H1 (cell line): ENCODE measurements around the gene LMOD2. TPM values are rescaled to one million over a fixed set of nuclear protein-coding genes. Genes with fewer than 3 reads are reported as not detected.

Experiments used
- CTCF ChIA-PET: fragments of 300-600 bp; sonication (Branson Sonifier 250); formaldehyde crosslinking; loops from one replicate; lab custom pipeline; 2021; ENCODE audit not compliant: partially characterized antibody; lab: Charles Lee
- POLR2A ChIA-PET: fragments of 300-600 bp; sonication (Branson Sonifier 250); formaldehyde crosslinking; loops from one replicate; lab custom pipeline; 2021; ENCODE audit warnings: inconsistent platforms; ENCODE audit not compliant: partially characterized antibody; lab: Charles Lee
- DNase-seq, 2 experiments: peaks; one replicate each; pipeline versions ENCODE4 v3.0.0 to v3.0.0-alpha.2; 2010 to 2022; ENCODE audit warnings: low spot score in 2 of 2, low read depth in 1 of 2, mixed read lengths in 1 of 2
- FAIRE-seq: peaks from 2 replicates; lab custom pipeline; 2011; peaks lifted over from hg19 to GRCh38; lab: Jason Lieb, UNC
- H2AFZ ChIP-seq: 2 replicates; pipeline ENCODE4 v1.8.1; 2012; ENCODE audit warnings: low read length, inconsistent platforms
- H2AK5ac ChIP-seq: 2 replicates; pipeline ENCODE4 v1.6.1; 2013; ENCODE audit warnings: low read depth, low read length
- H2BK120ac ChIP-seq: replicated peaks from 2 replicates; pipeline ENCODE3; 2013; ENCODE audit warnings: low read depth, low read length, inconsistent platforms
- H2BK12ac ChIP-seq: 2 replicates; pipeline ENCODE4 v1.6.1; 2013; ENCODE audit warnings: low read depth, low read length
- H2BK15ac ChIP-seq: 2 replicates; pipeline ENCODE4 v1.6.1; 2013; ENCODE audit warnings: low read length
- H2BK20ac ChIP-seq: 2 replicates; pipeline ENCODE4 v1.6.1; 2013; ENCODE audit warnings: low read length
- H2BK5ac ChIP-seq: 2 replicates; pipeline ENCODE4 v1.6.1; 2013; ENCODE audit warnings: low read depth, low read length
- H3K14ac ChIP-seq: 2 replicates; pipeline ENCODE4 v1.6.1; 2013; ENCODE audit warnings: inconsistent platforms; ENCODE audit not compliant: insufficient read length
- H3K18ac ChIP-seq: 2 replicates; pipeline ENCODE4 v1.6.1; 2013; ENCODE audit warnings: low read length; ENCODE audit errors: extremely low read depth
- H3K23ac ChIP-seq: 2 replicates; pipeline ENCODE4 v1.6.1; 2013; ENCODE audit warnings: inconsistent platforms; ENCODE audit not compliant: insufficient read length
- H3K23me2 ChIP-seq: 2 replicates; pipeline ENCODE4 v1.6.1; 2013; ENCODE audit warnings: low read depth, low read length
- H3K27ac ChIP-seq: 2 replicates; pipeline ENCODE4 v1.6.1; 2011; ENCODE audit warnings: low read depth, low read length, inconsistent platforms
- H3K27me3 ChIP-seq, 4 experiments: replicated peaks in 1 of 4; 1 replicate in 1 of 4; 2 replicates in 3 of 4; pipeline versions ENCODE4 v1.6.1 to v1.8.1; 2011 to 2013; ENCODE audit warnings: low read length in 3 of 4, mild to moderate bottlenecking in 3 of 4, inconsistent platforms in 2 of 4, mixed read lengths in 2 of 4, moderate library complexity in 1 of 4; ENCODE audit not compliant: control insufficient read depth in 3 of 4, insufficient read depth in 3 of 4; ENCODE audit errors: extremely low read depth in 1 of 4
- H3K36me3 ChIP-seq, 4 experiments: 2 replicates each; pipeline versions ENCODE4 v1.6.1 to v1.8.1; 2011 to 2013; ENCODE audit warnings: mild to moderate bottlenecking in 4 of 4, low read length in 3 of 4, moderate library complexity in 2 of 4, control low read depth in 1 of 4, inconsistent platforms in 1 of 4; ENCODE audit not compliant: insufficient read depth in 4 of 4, control insufficient read depth in 2 of 4
- H3K4ac ChIP-seq: replicated peaks from 2 replicates; pipeline ENCODE3; 2013; ENCODE audit warnings: low read length, low read depth, mixed read lengths, inconsistent platforms; ENCODE audit not compliant: insufficient read length
- H3K4me1 ChIP-seq, 4 experiments: replicated peaks in 1 of 4; 1 replicate in 1 of 4; 2 replicates in 3 of 4; pipeline versions ENCODE4 v1.6.1 to v1.8.1; 2011 to 2013; ENCODE audit warnings: low read length in 3 of 4, inconsistent platforms in 2 of 4, mixed read lengths in 1 of 4; ENCODE audit not compliant: insufficient read depth in 4 of 4, control insufficient read depth in 3 of 4
- H3K4me2 ChIP-seq, 2 experiments: 2 replicates each; pipeline versions ENCODE4 v1.6.1 to v1.8.1; 2011 to 2013; ENCODE audit warnings: low read depth in 2 of 2, low read length in 2 of 2, control low read depth in 1 of 2, inconsistent platforms in 1 of 2, mild to moderate bottlenecking in 1 of 2; ENCODE audit not compliant: insufficient read depth in 1 of 2
- H3K4me3 ChIP-seq, 4 experiments: fragments of 200-600, 300-600 bp in 1 of 4; sonication (generic), shearing (Covaris generic), sonication (Bioruptor Twin) in 1 of 4; 2 replicates each; pipeline versions ENCODE4 v1.5.1 to v1.8.1; 2011 to 2016; ENCODE audit warnings: low read length in 4 of 4, low read depth in 3 of 4, control low read depth in 2 of 4, inconsistent platforms in 2 of 4, mild to moderate bottlenecking in 2 of 4, mixed read lengths in 1 of 4, moderate library complexity in 1 of 4; ENCODE audit not compliant: insufficient read depth in 2 of 4; ENCODE audit errors: extremely low read depth in 1 of 4
- H3K56ac ChIP-seq: replicated peaks from 2 replicates; pipeline ENCODE3; 2013; ENCODE audit warnings: low read depth, mild to moderate bottlenecking, mixed read lengths, low read length, inconsistent platforms; ENCODE audit not compliant: insufficient read length
- H3K79me1 ChIP-seq: 2 replicates; pipeline ENCODE4 v1.6.1; 2013; ENCODE audit warnings: low read depth, low read length, control low read depth
- H3K79me2 ChIP-seq, 2 experiments: 2 replicates each; pipeline versions ENCODE4 v1.6.1 to v1.8.1; 2012 to 2013; ENCODE audit warnings: low read length in 2 of 2, mild to moderate bottlenecking in 2 of 2, inconsistent platforms in 1 of 2; ENCODE audit not compliant: insufficient read depth in 2 of 2, control insufficient read depth in 1 of 2
- H3K9ac ChIP-seq, 4 experiments: replicated peaks in 1 of 4; 1 replicate in 1 of 4; 2 replicates in 3 of 4; pipeline versions ENCODE4 v1.6.1 to v1.8.1; 2011 to 2013; ENCODE audit warnings: low read depth in 3 of 4, low read length in 3 of 4, control low read depth in 2 of 4, mild to moderate bottlenecking in 2 of 4, moderate library complexity in 2 of 4, inconsistent platforms in 1 of 4; ENCODE audit errors: extremely low read depth in 1 of 4
- H3K9me3 ChIP-seq, 2 experiments: 2 replicates each; pipeline versions ENCODE4 v1.6.1 to v1.8.1; 2012 to 2013; ENCODE audit warnings: mild to moderate bottlenecking in 2 of 2, moderate library complexity in 2 of 2, control low read depth in 1 of 2, inconsistent platforms in 1 of 2, low read depth in 1 of 2, low read length in 1 of 2, mixed read lengths in 1 of 2; ENCODE audit not compliant: insufficient read depth in 2 of 2
- H4K20me1 ChIP-seq, 2 experiments: replicated peaks in 1 of 2; 2 replicates each; pipeline versions ENCODE3 to v1.8.1; 2011 to 2013; ENCODE audit warnings: inconsistent platforms in 2 of 2, low read length in 2 of 2, mild to moderate bottlenecking in 1 of 2; ENCODE audit not compliant: insufficient read depth in 2 of 2, control insufficient read depth in 1 of 2
- H4K5ac ChIP-seq: 2 replicates; pipeline ENCODE4 v1.6.1; 2013; ENCODE audit warnings: low read length, low read depth, mixed read lengths, inconsistent platforms; ENCODE audit not compliant: insufficient read length
- H4K8ac ChIP-seq: 2 replicates; pipeline ENCODE4 v1.8.0; 2013; ENCODE audit warnings: mild to moderate bottlenecking, moderate library complexity, low read length, inconsistent platforms; ENCODE audit not compliant: insufficient read depth; ENCODE audit errors: extremely low read depth
- H4K91ac ChIP-seq: replicated peaks from 2 replicates; pipeline ENCODE3; 2013; ENCODE audit warnings: low read length, mixed read lengths, inconsistent platforms; ENCODE audit not compliant: insufficient read length
- ATF2 ChIP-seq: IDR thresholded peaks from 2 replicates; pipeline ENCODE4 v1.6.1; 2012; ENCODE audit warnings: low read length, inconsistent platforms
- CEBPB ChIP-seq: IDR thresholded peaks from 2 replicates; pipeline ENCODE4 v1.6.1; 2012; ENCODE audit warnings: low read depth, low read length
- WGBS, 2 experiments: shearing (Covaris generic) in 1 of 2; methylation state at CpG; one replicate each; pipeline versions ENCODE4 v1.1.6 to v1.1.7; 2013 to 2015; ENCODE audit warnings: low lambda C conversion rate in 2 of 2, mixed read lengths in 2 of 2, inconsistent platforms in 1 of 2, low coverage in 1 of 2, missing lambda C conversion rate in 1 of 2; ENCODE audit not compliant: insufficient replicate concordance in 2 of 2, insufficient coverage in 1 of 2, insufficient read length in 1 of 2; ENCODE audit errors: extremely low coverage in 1 of 2, missing lambda C conversion rate in 1 of 2; 5-methylcytosine and 5-hydroxymethylcytosine counted together
- polyA plus RNA-seq, 7 experiments: library from polyadenylated mRNA; depleted of rRNA in 3 of 7; stranded (reverse) in 5 of 7; unstranded in 2 of 7; fragments of >200 nt in 5 of 7; fragments of 200-250 nt in 2 of 7; gene quantifications; 1 replicate in 5 of 7; 2 replicates in 1 of 7; 4 replicates in 1 of 7; pipeline versions ENCODE4 v1.2.1 to v1.2.3, GENCODE V29; 2011 to 2013; ENCODE audit warnings: missing spikeins in 2 of 7, mixed read lengths in 2 of 7
- total RNA-seq: library from RNA; stranded (reverse); fragmentation: NEBNext Ultra II Directional; extraction: Animal tissue kit (Norgen Biotek cat#: 25700); gene quantifications from 2 replicates; pipeline ENCODE4 v1.2.1, GENCODE V29; 2021

The LMOD2 gene
- total and polyA plus RNA-seq, 2 of the 8 experiments (the other 6 are each of a cell fraction or from before 2014, with no cell fraction given): 0.03 to 0.22 TPM

- H4K8ac ChIP-seq: no peak overlapping the region
- H3K9ac ChIP-seq: no peak overlapping the region
- H3K4ac ChIP-seq: no peak overlapping the region
- H3K27ac ChIP-seq: no peak overlapping the region
- H2BK5ac ChIP-seq: no peak overlapping the region
- H3K56ac ChIP-seq: no peak overlapping the region
- H3K4me2 ChIP-seq: no peak overlapping the region
- no peaks in the 10 kb centered on the region for H3K36me3 ChIP-seq
- no peak overlapping the region for H4K91ac ChIP-seq
- TF ChIP-seq CEBPB (0 out of 2 replicates have a peak, but pooled peaks have one; percentile 12), ATF2 (no peak)
- H3K4me1 ChIP-seq: no peaks in the 10 kb centered on the region
- H3K9me3 ChIP-seq: no peaks in the 10 kb centered on the region
- WGBS, 2 experiments: 91% methylated on average over 6 of the region's 6 CpGs; no CpG with 5 or more reads in 1 of the 2 experiments
- no peaks in the 10 kb centered on the region for H3K27me3 ChIP-seq
- ChIA-PET CTCF (interaction anchor here (0.6 to 3.0 kb wide), 6 partner anchors 14 to 469 kb away, joined by 3 to 16 read pairs (median 3); no protein-coding TSS in a partner anchor), POLR2A (no interaction called here)
- no peak overlapping the region for H2BK20ac ChIP-seq
- peak overlapping the region; percentile 66 for H2AFZ ChIP-seq
- H3K79me2 ChIP-seq: no peaks in the 10 kb centered on the region
- H3K14ac ChIP-seq: no peak overlapping the region
- no peaks in the 10 kb centered on the region for H3K23me2 ChIP-seq
- no peak overlapping the region for H2BK12ac ChIP-seq
- DNase-seq: no peak
- H3K4me3 ChIP-seq: no peak overlapping the region
- H4K5ac ChIP-seq: no peak overlapping the region
- FAIRE-seq: no peak
- no peak overlapping the region for H3K23ac ChIP-seq
- H2AK5ac ChIP-seq: no peak overlapping the region
- no peak overlapping the region for H2BK120ac ChIP-seq
- H3K18ac ChIP-seq: no peak overlapping the region
- H3K79me1 ChIP-seq: no peaks in the 10 kb centered on the region
- H2BK15ac ChIP-seq: no peak overlapping the region
- H4K20me1 ChIP-seq: no peaks in the 10 kb centered on the region
Observed at GRCh38 chr7:123622660-123623386, 32.8 kb upstream of the LMOD2 start.
